Stimulated activated CD4-positive, alpha-beta T cell treated with anti-CD3 and anti-CD28 coated beads, Interleukin-1b, Interleukin-23, amount 100 ng/mL, for 48 hours (primary cell): ENCODE data around the gene MACROD2.
"Not testable (repeated sequence)": the region's sequence is repeated elsewhere in the genome, so short reads cannot be mapped to it uniquely, and the experiment has no call there.

Experiments
- DNase-seq: peaks from one replicate; pipeline ENCODE4 v3.0.0-alpha.2; 2020

Gene MACROD2

GRCh38 chr20:15146948-15147347 is 1151.6 kb downstream of the MACROD2 start:
- DNase-seq = no peak

GRCh38 chr20:15154070-15154469 is 1158.8 kb downstream of the MACROD2 start:
- DNase-seq = no peak

- no peak for DNase-seq
Measured at GRCh38 chr20:15155848-15156401, 1160.6 kb downstream of the MACROD2 start.

- no peak for DNase-seq
Measured at GRCh38 chr20:15158533-15158932, 1163.2 kb downstream of the MACROD2 start.

- no peak for DNase-seq
Measured at GRCh38 chr20:15162079-15162647, 1166.8 kb downstream of the MACROD2 start.

GRCh38 chr20:15163632-15164031 is 1168.3 kb downstream of the MACROD2 start:
- no peak for DNase-seq

GRCh38 chr20:15164726-15165125 is 1169.4 kb downstream of the MACROD2 start:
- DNase-seq = no peak

- no peak for DNase-seq
Measured at GRCh38 chr20:15166744-15167143, 1171.4 kb downstream of the MACROD2 start.

GRCh38 chr20:15171016-15171415 is 1175.7 kb downstream of the MACROD2 start:
- DNase-seq = no peak

- no peak for DNase-seq
Measured at GRCh38 chr20:15176929-15177328, 1181.6 kb downstream of the MACROD2 start.

- DNase-seq = no peak
Measured at GRCh38 chr20:15178581-15178980, 1183.3 kb downstream of the MACROD2 start.

GRCh38 chr20:15179381-15179780 is 1184.1 kb downstream of the MACROD2 start:
- no peak for DNase-seq

- DNase-seq = no peak
Measured at GRCh38 chr20:15179781-15180180, 1184.5 kb downstream of the MACROD2 start.

GRCh38 chr20:15185322-15185721 is 1190.0 kb downstream of the MACROD2 start:
- DNase-seq = no peak

- no peak for DNase-seq
Measured at GRCh38 chr20:15185913-15186312, 1190.6 kb downstream of the MACROD2 start.

GRCh38 chr20:15187612-15188011 is 1192.3 kb downstream of the MACROD2 start:
- no peak for DNase-seq

GRCh38 chr20:15188415-15188814 is 1193.1 kb downstream of the MACROD2 start:
- no peak for DNase-seq

GRCh38 chr20:15191082-15191723 is 1195.9 kb downstream of the MACROD2 start:
- no peak for DNase-seq

- no peak for DNase-seq
Measured at GRCh38 chr20:15195378-15195777, 1200.1 kb downstream of the MACROD2 start.

- no peak for DNase-seq
Measured at GRCh38 chr20:15196547-15197255, 1201.4 kb downstream of the MACROD2 start.

- not testable (repeated sequence) for DNase-seq
Measured at GRCh38 chr20:15198017-15198416, 1202.7 kb downstream of the MACROD2 start.

GRCh38 chr20:15199698-15200097 is 1204.4 kb downstream of the MACROD2 start:
- no peak for DNase-seq

GRCh38 chr20:15200147-15200565 is 1204.8 kb downstream of the MACROD2 start:
- DNase-seq = no peak

GRCh38 chr20:15201602-15202001 is 1206.3 kb downstream of the MACROD2 start:
- no peak for DNase-seq
